GM12878 (cell line): ENCODE results near the gene KCNK1. TPM values are rescaled to one million over a fixed set of nuclear protein-coding genes. Genes with fewer than 3 reads are reported as not detected.

Source experiments
- ASH2L ChIP-seq: fragments of 300-600, 200-600 bp; sonication (generic); IDR thresholded peaks from 2 replicates; pipeline ENCODE4 v1.6.1; 2017; ENCODE audit warnings: low read depth, mild to moderate bottlenecking, borderline replicate concordance
- BCL11A ChIP-seq: IDR thresholded peaks from 2 replicates; pipeline ENCODE4 v1.6.1; 2011; ENCODE audit warnings: low read depth, low read length
- BMI1 ChIP-seq: fragments of 450-650 bp; IDR thresholded peaks from 2 replicates; pipeline ENCODE4 v1.6.1; 2016; ENCODE audit warnings: mild to moderate bottlenecking, moderate library complexity, borderline replicate concordance
- CREM ChIP-seq: IDR thresholded peaks from 2 replicates; pipeline ENCODE4 v1.6.1; 2014; ENCODE audit warnings: antibody characterized with exemption, low read depth
- EP300 ChIP-seq, 2 experiments: fragments of 150-350 bp in 1 of 2; IDR thresholded peaks; 2 replicates each; pipeline ENCODE4 v1.6.1; 2011 to 2012; ENCODE audit warnings: low read depth in 2 of 2, low read length in 2 of 2, borderline replicate concordance in 1 of 2, improper control_type of control experiment in 1 of 2, inconsistent platforms in 1 of 2; ENCODE audit not compliant: control insufficient read depth in 1 of 2
- ESRRA ChIP-seq: IDR thresholded peaks from 2 replicates; pipeline ENCODE4 v1.6.1; 2012; ENCODE audit warnings: mild to moderate bottlenecking, low read length, improper control_type of control experiment
- HDAC2 ChIP-seq: fragments of 200-600 bp; sonication (generic); IDR thresholded peaks from 2 replicates; pipeline ENCODE4 v1.6.1; 2017
- IRF5 ChIP-seq: fragments of 450-650 bp; IDR thresholded peaks from 2 replicates; pipeline ENCODE4 v1.6.1; 2017; ENCODE audit warnings: borderline replicate concordance
- NRF1 ChIP-seq: conservative IDR thresholded peaks from 2 replicates; pipeline ENCODE4 v1.6.1; 2011; ENCODE audit warnings: mild to moderate bottlenecking, low read depth, low read length, improper control_type of control experiment
- PML ChIP-seq: IDR thresholded peaks from 2 replicates; pipeline ENCODE4 v1.6.1; 2012; ENCODE audit warnings: low read length, inconsistent platforms
- PRDM15 ChIP-seq: fragments of 450-650 bp; formaldehyde crosslinking; IDR thresholded peaks from 2 replicates; pipeline ENCODE4 v1.4.0; 2020; ENCODE audit warnings: mild to moderate bottlenecking, moderate library complexity
- REST ChIP-seq: IDR thresholded peaks from 2 replicates; pipeline ENCODE4 v1.6.1; 2012; ENCODE audit warnings: mild to moderate bottlenecking, low read depth, low read length
- STAT3 ChIP-seq: IDR thresholded peaks from 2 replicates; pipeline ENCODE4 v1.6.1; 2011; ENCODE audit warnings: low read depth, low read length, improper control_type of control experiment
- SUZ12 ChIP-seq: fragments of 200-600 bp; sonication (generic); IDR thresholded peaks from one replicate; pipeline ENCODE4 v1.6.1; 2018; ENCODE audit warnings: antibody characterized with exemption, mild to moderate bottlenecking; ENCODE audit not compliant: unreplicated experiment
- TAF1 ChIP-seq: IDR thresholded peaks from 2 replicates; pipeline ENCODE4 v1.6.1; 2011; ENCODE audit warnings: mild to moderate bottlenecking, low read depth, low read length, borderline replicate concordance
- ZBTB4 ChIP-seq: fragments of 450-650 bp; formaldehyde crosslinking; IDR thresholded peaks from 2 replicates; pipeline ENCODE4 v1.4.0; 2022; ENCODE audit warnings: mild to moderate bottlenecking, moderate library complexity
- ZNF622 ChIP-seq: fragments of 450-650 bp; IDR thresholded peaks from 2 replicates; pipeline ENCODE4 v1.6.1; 2017; ENCODE audit warnings: mild to moderate bottlenecking, inconsistent platforms
- ZSCAN29 ChIP-seq: fragments of 450-650 bp; IDR thresholded peaks from 2 replicates; pipeline ENCODE4 v1.6.1; 2017; ENCODE audit warnings: mild to moderate bottlenecking, moderate library complexity
- polyA plus RNA-seq, 11 experiments: library from polyadenylated mRNA; depleted of rRNA in 4 of 11; unstranded in 6 of 11; stranded (reverse) in 5 of 11; fragments of >200 nt; fragmentation: Nextera tagmentation in 4 of 11; fragmentation: Illumina TruSeq in 1 of 11; extraction: Ambion mirVana in 4 of 11; extraction: Trizol in 1 of 11; gene quantifications; 1 replicate in 1 of 11; 2 replicates in 10 of 11; pipeline versions ENCODE4 v1.2.1 to v1.2.3, GENCODE V29; 2011 to 2016; ENCODE audit warnings: inconsistent platforms in 2 of 11, missing spikeins in 2 of 11, low read depth in 1 of 11
- total RNA-seq, 4 experiments: library from RNA; depleted of rRNA in 3 of 4; stranded (reverse); fragments of >200 nt in 3 of 4; fragmentation: Illumina TruSeq in 1 of 4; extraction: Trizol in 1 of 4; gene quantifications; 2 replicates each; pipeline versions ENCODE4 v1.2.1 to v1.2.3, GENCODE V29; 2013 to 2021

The KCNK1 gene
- total and polyA plus RNA-seq, 10 of the 15 experiments (the other 5 are each of a cell fraction or from before 2014, with no cell fraction given) = 9.4 to 27.6 (median 15.1) TPM

- TF ChIP-seq BMI1 (0 out of 2 replicates have a peak, but pooled peaks have one; percentile 55), IRF5 (no peak), EP300 (IDR thresholded peaks at IDR 0.05; ENCODE audit: borderline replicate concordance in 1 of 2, control insufficient read depth in 1 of 2, low read depth in 2 of 2, low read length in 2 of 2) (peak; percentile 70 to 88; a peak in 3 of 4 replicates), ZSCAN29 (no peak), STAT3 (no peak), BCL11A (peak; percentile 91), PRDM15 (CRISPR knock-in tag) (no peak), HDAC2 (no peak), PML (peak; percentile 70; the same call in 1 of the 2 replicates), SUZ12 (no peak), NRF1 (no peak), ASH2L (no peak), ESRRA (no peak), ZBTB4 (CRISPR knock-in tag) (no peak), ZNF622 (no peak), REST (no peak), TAF1 (no peak), CREM (peak; percentile 88)
These were observed 62.0 kb downstream of the KCNK1 start (continued) for GRCh38 chr1:233675893-233676292.
